Retinal pigment epithelial cell (primary cell): ENCODE data around the gene FRA10AC1.

Experiments
- DNase-seq: peaks from one replicate; pipeline ENCODE4 v3.0.0-alpha.2; 2010; ENCODE audit warnings: low read depth
- H3K4me3 ChIP-seq: 2 replicates; pipeline ENCODE4 v1.5.1; 2011; ENCODE audit warnings: mild to moderate bottlenecking, low read length, control low read depth, moderate library complexity
- TF ChIP-seq, protein P1 (sequence below): conservative IDR thresholded peaks from 2 replicates; pipeline ENCODE4 v1.5.1; 2011; ENCODE audit warnings: low read depth, low read length, control low read depth, inconsistent platforms

FRA10AC1 gene

DNA sequence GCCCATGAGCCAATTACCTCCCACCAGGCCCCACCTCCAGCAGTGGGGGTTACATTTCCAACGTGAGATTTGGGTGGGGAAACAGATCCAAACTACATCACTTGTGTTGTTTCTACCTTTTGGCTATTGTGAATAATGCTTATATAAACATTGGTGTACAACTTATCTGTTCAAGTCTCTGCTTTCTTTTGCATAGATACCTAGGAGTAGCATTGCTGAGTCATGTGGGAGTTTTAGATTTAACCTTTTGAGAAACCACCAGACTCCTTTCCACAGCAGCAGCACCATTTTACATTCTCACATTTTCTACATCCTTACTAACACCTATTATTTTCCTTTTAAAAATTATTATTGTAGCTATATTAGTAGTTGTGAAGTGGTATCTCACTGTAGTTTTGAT is 14.4 kb upstream of the FRA10AC1 start:
- TF ChIP-seq, protein P1, sequence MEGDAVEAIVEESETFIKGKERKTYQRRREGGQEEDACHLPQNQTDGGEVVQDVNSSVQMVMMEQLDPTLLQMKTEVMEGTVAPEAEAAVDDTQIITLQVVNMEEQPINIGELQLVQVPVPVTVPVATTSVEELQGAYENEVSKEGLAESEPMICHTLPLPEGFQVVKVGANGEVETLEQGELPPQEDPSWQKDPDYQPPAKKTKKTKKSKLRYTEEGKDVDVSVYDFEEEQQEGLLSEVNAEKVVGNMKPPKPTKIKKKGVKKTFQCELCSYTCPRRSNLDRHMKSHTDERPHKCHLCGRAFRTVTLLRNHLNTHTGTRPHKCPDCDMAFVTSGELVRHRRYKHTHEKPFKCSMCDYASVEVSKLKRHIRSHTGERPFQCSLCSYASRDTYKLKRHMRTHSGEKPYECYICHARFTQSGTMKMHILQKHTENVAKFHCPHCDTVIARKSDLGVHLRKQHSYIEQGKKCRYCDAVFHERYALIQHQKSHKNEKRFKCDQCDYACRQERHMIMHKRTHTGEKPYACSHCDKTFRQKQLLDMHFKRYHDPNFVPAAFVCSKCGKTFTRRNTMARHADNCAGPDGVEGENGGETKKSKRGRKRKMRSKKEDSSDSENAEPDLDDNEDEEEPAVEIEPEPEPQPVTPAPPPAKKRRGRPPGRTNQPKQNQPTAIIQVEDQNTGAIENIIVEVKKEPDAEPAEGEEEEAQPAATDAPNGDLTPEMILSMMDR = no peak
- H3K4me3 ChIP-seq = no peak overlapping the region

GRCh38 chr10:93715345-93715744 is 13.0 kb upstream of the FRA10AC1 start:
- no peak for DNase-seq
- TF ChIP-seq, protein P1 = no peak
- H3K4me3 ChIP-seq = no peak overlapping the region

More for the DNA sequence above, 14.4 kb upstream of the FRA10AC1 start:
- DNase-seq = no peak

DNA sequence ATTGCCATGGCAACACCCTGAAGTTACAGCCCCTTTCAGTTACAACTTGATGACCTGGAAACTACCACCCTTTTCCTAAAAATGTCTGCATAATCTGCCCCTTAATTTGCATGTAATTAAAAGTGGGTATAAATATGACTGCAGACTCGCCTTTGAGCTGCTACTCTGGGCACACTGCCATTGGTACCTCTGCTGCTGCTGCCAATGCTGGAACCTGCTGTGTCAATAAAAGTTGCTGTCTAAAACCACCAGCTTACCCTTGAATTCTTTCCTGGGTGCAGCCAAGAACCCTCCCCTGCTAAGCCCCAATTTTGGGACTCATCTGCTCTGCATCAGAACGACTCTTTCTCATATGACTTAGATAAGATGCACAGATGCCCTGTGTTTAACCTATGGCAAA is 10.2 kb upstream of the FRA10AC1 start:
- DNase-seq = no peak
- TF ChIP-seq, protein P1 = no peak
- no peak overlapping the region for H3K4me3 ChIP-seq

DNA sequence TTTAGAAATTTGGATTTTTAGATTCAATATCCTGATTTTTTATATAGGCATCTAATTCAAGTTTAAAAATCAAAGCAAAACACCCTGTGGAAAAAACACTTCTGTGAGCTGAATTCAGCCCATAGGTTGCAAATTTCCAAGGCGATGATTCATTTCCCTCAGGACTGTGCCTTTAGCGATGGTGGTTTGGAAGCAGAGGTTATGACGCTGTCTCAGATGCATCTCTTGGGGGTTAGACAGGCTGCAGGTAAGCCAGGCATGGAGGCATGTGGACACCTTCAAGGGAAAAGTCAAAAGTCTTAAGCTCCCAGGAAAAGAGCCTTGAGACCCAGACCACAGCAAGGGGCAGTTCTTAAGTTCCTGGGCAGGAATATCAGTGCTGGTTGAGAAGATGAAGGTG is 9.5 kb upstream of the FRA10AC1 start:
- DNase-seq = no peak
- TF ChIP-seq, protein P1 = no peak
- H3K4me3 ChIP-seq = no peak overlapping the region

DNA sequence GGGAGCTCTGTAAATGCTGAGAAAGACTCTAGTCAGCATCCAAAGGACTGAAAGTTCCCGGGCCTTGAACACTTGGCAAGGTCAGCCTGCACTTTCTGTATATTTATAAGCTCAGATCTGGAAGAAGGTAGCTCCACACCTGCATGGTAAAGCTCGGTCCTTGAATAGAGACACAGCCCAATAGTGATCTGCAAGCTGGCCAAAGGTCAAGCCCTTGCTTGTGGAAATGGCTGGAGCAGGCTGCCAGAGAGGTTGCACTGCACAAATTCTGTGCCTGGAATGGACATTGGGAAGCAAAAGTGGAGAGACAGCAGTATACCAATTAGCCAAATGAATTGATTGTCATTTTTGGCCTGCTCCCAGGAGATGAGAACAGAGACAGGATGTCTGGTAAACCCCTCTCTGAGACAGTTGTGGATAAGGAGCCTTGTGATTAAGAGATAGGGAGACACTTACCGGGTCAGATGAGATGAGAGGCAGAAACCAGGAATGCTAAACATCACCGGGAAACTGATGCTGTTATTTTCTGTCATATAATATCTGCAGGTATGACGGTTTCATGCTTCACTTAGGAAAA is 8.0 kb upstream of the FRA10AC1 start:
- TF ChIP-seq, protein P1 = no peak
- no peak for DNase-seq
- H3K4me3 ChIP-seq = no peak overlapping the region

DNA sequence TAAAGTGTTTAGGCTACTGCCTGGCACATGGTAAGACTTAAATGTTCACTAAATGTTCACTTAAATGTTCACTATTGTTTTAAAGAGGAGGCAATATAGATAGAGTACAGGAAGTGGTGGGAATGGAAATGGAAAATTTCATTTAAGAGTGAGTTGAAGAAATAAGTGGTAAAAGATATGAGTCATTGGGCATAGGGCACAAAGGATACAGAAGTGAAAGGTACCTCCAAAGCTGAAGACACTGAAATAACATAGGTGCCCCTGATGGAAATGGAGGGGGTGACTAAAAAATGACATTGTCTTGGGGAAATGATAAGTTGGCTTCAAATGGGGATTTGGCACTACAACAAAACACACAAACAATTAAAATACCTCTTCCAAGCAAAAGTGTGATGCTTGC is 5.2 kb upstream of the FRA10AC1 start:
- H3K4me3 ChIP-seq = no peak overlapping the region
- TF ChIP-seq, protein P1 = no peak
- DNase-seq = no peak

GRCh38 chr10:93704451-93704850 is 2.1 kb upstream of the FRA10AC1 start:
- H3K4me3 ChIP-seq = no peak overlapping the region
- DNase-seq = no peak
- TF ChIP-seq, protein P1 = no peak
